Kidney capillary endothelial cell (primary cell): ENCODE measurements around the gene MAGEA2B.
"Not testable (repeated sequence)": the region's sequence is repeated elsewhere in the genome, so short reads cannot be mapped to it uniquely, and the experiment has no call there.

Experiments
- DNase-seq: peaks from one replicate; pipeline ENCODE4 v3.0.0-alpha.2; 2018; ENCODE audit warnings: low spot score

MAGEA2B gene, protein sequence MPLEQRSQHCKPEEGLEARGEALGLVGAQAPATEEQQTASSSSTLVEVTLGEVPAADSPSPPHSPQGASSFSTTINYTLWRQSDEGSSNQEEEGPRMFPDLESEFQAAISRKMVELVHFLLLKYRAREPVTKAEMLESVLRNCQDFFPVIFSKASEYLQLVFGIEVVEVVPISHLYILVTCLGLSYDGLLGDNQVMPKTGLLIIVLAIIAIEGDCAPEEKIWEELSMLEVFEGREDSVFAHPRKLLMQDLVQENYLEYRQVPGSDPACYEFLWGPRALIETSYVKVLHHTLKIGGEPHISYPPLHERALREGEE

DNA sequence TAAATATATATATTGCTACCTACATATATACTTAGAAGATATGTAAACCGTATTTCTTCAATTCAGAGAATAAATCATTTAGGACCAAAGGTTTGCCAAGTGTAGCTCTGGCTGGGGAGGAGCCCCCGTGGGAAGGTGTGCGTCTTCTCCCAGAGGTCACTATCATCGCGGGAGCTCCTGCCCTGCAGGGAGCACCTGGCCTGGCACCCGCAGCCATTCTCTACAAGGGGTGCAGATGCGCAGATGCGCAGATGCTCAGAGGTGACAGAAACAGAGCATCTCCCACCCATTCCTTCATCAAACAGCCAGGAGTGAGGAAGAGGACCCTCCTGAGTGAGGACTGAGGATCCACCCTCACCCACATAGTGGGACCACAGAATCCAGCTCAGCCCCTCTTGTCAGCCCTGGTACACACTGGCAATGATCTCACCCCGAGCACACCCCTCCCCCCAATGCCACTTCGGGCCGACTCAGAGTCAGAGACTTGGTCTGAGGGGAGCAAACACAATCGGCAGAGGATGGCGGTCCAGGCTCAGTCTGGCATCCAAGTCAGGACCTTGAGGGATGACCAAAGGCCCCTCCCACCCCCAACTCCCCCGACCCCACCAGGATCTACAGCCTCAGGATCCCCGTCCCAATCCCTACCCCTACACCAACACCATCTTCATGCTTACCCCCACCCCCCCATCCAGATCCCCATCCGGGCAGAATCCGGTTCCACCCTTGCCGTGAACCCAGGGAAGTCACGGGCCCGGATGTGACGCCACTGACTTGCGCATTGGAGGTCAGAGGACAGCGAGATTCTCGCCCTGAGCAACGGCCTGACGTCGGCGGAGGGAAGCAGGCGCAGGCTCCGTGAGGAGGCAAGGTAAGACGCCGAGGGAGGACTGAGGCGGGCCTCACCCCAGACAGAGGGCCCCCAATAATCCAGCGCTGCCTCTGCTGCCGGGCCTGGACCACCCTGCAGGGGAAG, at the start of gene MAGEA2B:
Gene MAGEA2B (plus strand): TSS at position 814 of the 973 bp plus-strand sequence. CDS start 2,479 bp downstream, outside the sequence.
- not testable (repeated sequence) for DNase-seq

DNA sequence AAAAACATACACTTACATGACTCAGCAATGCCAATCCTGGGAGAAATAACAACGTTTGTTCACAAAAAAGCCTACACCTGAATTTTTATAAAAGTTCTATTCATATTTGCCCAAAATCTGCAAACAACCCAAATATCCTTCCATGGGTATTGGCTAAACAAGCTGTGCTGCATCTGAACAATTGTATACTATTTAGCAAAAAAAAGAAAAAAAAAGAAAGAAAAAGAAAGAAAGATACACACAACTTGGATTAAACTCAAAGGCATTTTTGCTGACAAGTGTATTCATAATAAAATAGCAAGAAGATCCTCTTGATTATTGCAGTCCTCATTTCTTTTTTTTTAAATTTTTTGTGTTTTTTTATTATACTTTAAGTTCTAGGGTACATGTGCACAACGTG, 40.3 kb upstream of the MAGEA2B start:
- DNase-seq, result no peak

- not testable (repeated sequence) for DNase-seq
These were observed 39.8 kb upstream of the MAGEA2B start for GRCh38 chrX:152674652-152675051.

GRCh38 chrX:152681012-152681411, 33.4 kb upstream of the MAGEA2B start:
- not testable (repeated sequence) for DNase-seq

DNA sequence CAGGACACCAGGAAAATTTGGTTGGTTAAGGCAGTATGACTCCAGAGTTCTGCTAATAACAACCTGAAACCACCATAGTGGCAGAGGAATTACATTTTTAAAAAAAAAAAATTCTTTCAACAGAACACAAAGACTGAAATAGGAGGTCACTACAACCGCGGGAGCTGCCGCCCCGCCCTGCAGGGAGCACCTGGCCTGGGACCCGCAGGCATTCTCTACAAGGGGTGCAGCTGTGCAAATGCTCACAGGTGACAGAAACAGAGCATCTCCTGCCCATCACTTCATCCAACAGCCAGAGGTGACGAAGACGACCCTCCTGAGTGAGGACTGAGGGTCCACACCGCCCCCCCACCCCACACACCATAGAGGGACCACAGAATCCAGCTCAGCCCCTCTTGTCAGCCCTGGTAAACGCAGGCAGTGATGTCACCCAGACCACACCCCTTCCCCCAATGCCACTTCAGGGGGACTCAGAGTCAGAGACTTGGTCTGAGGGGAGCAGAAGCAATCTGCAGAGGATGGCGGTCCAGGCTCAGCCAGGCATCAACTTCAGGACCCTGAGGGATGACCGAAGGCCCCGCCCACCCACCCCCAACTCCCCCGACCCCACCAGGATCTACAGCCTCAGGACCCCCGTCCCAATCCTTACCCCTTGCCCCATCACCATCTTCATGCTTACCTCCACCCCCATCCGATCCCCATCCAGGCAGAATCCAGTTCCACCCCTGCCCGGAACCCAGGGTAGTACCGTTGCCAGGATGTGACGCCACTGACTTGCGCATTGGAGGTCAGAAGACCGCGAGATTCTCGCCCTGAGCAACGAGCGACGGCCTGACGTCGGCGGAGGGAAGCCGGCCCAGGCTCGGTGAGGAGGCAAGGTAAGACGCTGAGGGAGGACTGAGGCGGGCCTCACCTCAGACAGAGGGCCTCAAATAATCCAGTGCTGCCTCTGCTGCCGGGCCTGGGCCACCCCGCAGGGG, 16.2 kb upstream of the MAGEA2B start, which contains the start of gene MAGEA3:
Gene MAGEA3 (plus strand): TSS at position 843 of the 980 bp plus-strand sequence. CDS start 2,039 bp downstream, outside the sequence.
- DNase-seq, result not testable (repeated sequence)

DNA sequence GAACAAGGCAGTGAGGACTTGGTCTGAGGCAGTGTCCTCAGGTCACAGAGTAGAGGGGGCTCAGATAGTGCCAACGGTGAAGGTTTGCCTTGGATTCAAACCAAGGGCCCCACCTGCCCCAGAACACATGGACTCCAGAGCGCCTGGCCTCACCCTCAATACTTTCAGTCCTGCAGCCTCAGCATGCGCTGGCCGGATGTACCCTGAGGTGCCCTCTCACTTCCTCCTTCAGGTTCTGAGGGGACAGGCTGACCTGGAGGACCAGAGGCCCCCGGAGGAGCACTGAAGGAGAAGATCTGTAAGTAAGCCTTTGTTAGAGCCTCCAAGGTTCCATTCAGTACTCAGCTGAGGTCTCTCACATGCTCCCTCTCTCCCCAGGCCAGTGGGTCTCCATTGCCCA, 14.0 kb upstream of the MAGEA2B start:
- not testable (repeated sequence) for DNase-seq

DNA sequence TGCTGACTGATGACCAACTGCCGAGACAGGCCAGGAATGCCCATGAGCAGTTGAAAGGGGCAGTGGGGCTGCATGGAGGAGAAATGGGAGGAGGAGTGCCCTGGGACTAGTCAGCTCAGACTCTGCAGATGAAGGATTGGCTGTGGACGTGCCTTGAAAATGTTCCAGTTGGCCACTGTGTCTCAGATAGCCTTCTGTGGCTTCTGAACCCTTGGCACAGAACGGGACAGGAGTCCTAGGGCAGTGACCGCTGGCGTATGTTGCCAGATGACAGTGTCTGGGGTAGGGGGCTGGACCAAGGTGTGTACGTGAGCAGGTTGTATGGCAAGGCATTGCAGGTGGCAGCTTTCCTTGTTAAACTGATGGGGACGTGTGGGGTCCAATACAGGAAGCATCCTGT, 7.9 kb upstream of the MAGEA2B start:
- not testable (repeated sequence) for DNase-seq

DNA sequence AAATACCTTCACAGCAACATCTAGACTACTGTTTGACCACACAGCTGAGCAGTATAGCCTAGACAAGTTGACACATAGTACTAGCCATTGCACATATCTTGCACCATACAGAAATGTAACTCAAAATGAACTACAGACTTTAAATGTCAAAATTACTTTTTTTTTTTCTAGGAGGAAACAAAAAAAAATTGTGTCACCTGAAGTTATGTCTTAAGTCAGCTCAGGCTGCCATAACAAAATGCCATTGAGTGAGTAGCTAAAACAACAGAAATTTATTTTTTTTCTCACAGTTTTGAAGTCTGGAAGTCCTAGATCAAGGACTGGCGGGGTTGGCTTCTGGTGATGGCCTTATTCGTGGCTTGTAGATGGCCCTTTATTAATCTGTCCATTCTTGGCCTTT, 5.3 kb upstream of the MAGEA2B start, which contains the start of gene CSAG2:
Gene CSAG2 (minus strand): TSS at position 101 of the 400 bp plus-strand sequence. CDS start 161 bp downstream, outside the sequence.
- DNase-seq, result not testable (repeated sequence)

GRCh38 chrX:152713195-152713594, 1.2 kb upstream of the MAGEA2B start:
- DNase-seq, result not testable (repeated sequence)

- no peak for DNase-seq
These were observed 11.0 kb downstream of the MAGEA2B start for GRCh38 chrX:152725409-152725808.

- DNase-seq, result no peak
These were observed 19.0 kb downstream of the MAGEA2B start, which contains the start of the genes CSAG1 and MAGEA12 for GRCh38 chrX:152733261-152733975. CSAG1 (minus strand) TSS chrX:152733721; CDS start chrX:152732460, 1,261 bp downstream. MAGEA12 (plus strand) TSS chrX:152733757; CDS start chrX:152736162, 2,405 bp downstream.

DNA sequence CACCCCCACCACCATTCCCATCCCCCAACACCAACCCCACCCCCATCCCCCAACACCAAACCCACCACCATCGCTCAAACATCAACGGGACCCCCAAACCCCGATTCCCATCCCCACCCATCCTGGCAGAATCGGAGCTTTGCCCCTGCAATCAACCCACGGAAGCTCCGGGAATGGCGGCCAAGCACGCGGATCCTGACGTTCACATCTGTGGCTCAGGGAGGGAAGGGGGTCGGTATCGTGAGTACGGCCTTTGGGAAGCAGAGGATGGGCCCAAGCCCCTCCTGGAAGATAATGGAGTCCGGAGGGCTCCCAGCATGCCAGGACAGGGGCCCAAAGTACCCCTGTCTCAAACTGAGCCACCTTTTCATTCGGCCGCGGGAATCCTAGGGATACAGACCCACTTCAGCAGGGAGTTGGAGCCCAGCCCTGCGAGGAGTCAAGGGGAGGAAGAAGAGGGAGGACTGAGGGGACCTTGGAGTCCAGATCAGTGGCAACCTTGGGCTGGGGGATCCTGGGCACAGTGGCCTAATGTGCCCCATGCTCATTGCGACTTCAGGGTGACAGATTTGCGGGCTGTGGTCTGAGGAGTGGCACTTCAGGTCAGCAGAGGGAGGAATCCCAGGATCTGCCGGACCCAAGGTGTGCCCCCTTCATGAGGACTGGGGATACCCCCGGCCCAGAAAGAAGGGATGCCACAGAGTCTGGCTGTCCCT, 19.9 kb downstream of the MAGEA2B start:
- not testable (repeated sequence) for DNase-seq

- DNase-seq, result no peak
These were observed 20.7 kb downstream of the MAGEA2B start for GRCh38 chrX:152735101-152735500.

DNA sequence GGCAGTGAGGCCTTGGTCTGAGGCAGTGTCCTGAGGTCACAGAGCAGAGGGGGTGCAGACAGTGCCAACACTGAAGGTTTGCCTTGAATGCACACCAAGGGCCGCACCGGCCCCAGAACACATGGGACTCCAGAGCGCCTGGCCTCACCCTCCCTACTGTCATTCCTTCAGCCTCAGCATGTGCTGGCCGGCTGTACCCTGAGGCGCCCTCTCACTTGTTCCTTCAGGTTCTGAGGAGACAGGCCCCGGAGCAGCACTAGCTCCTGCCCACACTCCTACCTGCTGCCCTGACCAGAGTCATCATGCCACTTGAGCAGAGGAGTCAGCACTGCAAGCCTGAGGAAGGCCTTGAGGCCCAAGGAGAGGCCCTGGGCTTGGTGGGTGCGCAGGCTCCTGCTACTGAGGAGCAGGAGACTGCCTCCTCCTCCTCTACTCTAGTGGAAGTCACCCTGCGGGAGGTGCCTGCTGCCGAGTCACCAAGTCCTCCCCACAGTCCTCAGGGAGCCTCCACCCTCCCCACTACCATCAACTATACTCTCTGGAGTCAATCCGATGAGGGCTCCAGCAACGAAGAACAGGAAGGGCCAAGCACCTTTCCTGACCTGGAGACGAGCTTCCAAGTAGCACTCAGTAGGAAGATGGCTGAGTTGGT, 21.6 kb downstream of the MAGEA2B start:
- no peak for DNase-seq

DNA sequence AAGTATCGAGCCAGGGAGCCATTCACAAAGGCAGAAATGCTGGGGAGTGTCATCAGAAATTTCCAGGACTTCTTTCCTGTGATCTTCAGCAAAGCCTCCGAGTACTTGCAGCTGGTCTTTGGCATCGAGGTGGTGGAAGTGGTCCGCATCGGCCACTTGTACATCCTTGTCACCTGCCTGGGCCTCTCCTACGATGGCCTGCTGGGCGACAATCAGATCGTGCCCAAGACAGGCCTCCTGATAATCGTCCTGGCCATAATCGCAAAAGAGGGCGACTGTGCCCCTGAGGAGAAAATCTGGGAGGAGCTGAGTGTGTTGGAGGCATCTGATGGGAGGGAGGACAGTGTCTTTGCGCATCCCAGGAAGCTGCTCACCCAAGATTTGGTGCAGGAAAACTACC, 22.1 kb downstream of the MAGEA2B start:
- not testable (repeated sequence) for DNase-seq

DNA sequence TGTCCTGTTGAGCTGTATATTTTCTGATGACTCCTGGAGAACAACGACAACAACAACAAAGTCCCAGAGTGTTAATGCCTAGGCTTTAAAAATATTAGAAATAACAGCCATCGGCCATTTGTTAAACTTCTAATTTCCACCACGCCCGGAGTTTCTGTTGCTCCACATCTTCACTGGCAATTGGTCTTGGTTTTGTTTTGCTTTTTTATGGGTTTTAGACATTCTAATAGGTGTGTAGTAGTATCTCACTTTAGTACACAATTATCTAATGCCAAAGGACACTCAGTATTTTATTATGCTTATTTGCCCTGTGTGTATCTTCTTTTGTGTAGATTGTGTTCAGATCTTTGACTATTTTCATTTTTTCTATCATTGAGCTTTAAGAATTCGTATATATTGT, 24.1 kb downstream of the MAGEA2B start:
- no peak for DNase-seq

DNA sequence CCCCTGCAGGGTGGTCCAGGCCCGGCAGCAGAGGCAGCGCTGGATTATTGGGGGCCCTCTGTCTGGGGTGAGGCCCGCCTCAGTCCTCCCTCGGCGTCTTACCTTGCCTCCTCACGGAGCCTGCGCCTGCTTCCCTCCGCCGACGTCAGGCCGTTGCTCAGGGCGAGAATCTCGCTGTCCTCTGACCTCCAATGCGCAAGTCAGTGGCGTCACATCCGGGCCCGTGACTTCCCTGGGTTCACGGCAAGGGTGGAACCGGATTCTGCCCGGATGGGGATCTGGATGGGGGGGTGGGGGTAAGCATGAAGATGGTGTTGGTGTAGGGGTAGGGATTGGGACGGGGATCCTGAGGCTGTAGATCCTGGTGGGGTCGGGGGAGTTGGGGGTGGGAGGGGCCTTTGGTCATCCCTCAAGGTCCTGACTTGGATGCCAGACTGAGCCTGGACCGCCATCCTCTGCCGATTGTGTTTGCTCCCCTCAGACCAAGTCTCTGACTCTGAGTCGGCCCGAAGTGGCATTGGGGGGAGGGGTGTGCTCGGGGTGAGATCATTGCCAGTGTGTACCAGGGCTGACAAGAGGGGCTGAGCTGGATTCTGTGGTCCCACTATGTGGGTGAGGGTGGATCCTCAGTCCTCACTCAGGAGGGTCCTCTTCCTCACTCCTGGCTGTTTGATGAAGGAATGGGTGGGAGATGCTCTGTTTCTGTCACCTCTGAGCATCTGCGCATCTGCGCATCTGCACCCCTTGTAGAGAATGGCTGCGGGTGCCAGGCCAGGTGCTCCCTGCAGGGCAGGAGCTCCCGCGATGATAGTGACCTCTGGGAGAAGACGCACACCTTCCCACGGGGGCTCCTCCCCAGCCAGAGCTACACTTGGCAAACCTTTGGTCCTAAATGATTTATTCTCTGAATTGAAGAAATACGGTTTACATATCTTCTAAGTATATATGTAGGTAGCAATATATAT, 39.5 kb downstream of the MAGEA2B start, which contains the start of gene MAGEA2:
Gene MAGEA2 (minus strand): TSS at position 157 of the 965 bp plus-strand sequence. CDS start 2,479 bp downstream, outside the sequence.
- DNase-seq, result not testable (repeated sequence)

GRCh38 chrX:152754871-152755270, 40.4 kb downstream of the MAGEA2B start:
- DNase-seq, result not testable (repeated sequence)
